ENCODE results near the gene KLHL41.
"Not testable (repeated sequence)": the region's sequence is repeated elsewhere in the genome, so short reads cannot be mapped to it uniquely, and the experiment has no call there.

KLHL41 gene

DNA sequence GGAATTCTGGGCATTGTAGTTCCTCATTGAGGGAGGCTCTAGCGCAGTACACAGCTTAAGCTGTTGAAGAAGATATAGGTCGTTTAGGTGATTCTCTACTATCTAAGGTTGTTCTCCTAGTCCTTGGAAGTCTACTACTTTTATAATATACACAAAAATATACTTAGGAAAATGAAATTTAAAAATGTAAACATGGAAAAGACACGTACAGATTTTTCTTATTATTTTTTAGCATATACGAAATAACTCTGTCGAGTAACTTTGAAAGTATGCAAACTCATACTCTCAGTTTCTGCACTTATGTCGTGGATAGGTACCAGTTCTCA, 64.4 kb downstream of the KLHL41 start:
- no peak for DNase-seq

- not testable (repeated sequence) for DNase-seq
These were observed 65.0 kb downstream of the KLHL41 start for GRCh38 chr2:169574539-169574938.

DNA sequence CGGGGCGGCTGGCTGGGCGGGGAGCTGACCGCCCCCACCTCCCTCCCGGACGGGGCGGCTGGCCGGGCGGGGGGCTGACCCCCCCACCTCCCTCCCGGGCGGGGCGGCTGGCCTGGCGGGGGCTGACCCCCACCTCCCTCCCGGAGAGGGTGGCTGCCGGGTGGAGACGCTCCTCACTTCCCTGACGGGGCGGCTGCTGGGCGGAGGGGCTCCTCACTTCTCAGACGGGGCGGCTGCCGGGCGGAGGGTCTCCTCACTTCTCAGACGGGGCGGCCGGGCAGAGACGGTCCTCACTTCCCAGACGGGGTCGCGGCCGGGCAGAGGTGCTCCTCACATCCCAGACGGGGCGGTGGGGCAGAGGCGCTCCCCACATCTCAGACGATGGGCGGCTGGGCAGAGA, 65.8 kb downstream of the KLHL41 start:
- DNase-seq: not testable (repeated sequence)

Data from femur (tissue), 1 donor.